ENCODE results near the gene ATG7. TPM values are rescaled to one million over a fixed set of nuclear protein-coding genes. Genes with fewer than 3 reads are reported as not detected.
A peak's percentile ranks its signal among the peaks of the same experiment; 100 is the strongest.

The ATG7 gene
- total RNA-seq, 2 donors from 2014 or later: 33.9 to 38.4 TPM

DNA sequence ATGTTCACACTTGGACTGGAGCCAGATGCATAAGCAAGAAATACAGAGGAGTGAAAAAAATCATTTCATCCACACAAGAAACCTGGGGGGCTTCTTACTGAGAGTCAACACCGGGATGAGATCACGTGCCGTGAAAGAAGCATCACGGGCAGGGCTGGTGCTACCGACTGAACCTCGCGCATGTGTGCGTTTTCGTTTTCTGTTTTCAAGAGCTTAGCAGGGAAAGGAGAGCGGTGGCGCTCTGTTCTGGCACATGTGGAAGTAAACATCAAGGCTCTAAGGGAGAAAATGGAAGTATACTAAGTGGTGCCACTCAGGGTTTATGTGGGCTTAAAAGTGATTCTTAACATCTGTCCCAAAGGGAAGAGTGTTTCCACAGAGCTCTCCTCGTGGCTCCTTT, 315.6 kb downstream of the ATG7 start:
- Histone ChIP-seq H3K4me1 (ENCODE audit: control insufficient read depth, insufficient read depth, low read length) (peaks cover 29% of the 10 kb centered on the region), H3K27ac (ENCODE audit: low read depth, low read length) (no peak overlapping the region)
- whole genome bisulfite sequencing, 2 experiments (ENCODE audit: insufficient coverage in 1 of 2, insufficient read length in 1 of 2): 93 to 95% methylated on average over 11 to 12 of the region's 12 CpGs

GRCh38 chr3:11588338-11588737, 316.1 kb downstream of the ATG7 start:
- H3K9me3 Mint-ChIP-seq: no peaks in the 10 kb centered on the region
- no peak overlapping the region for H3K4me3 Mint-ChIP-seq
- H3K27ac Mint-ChIP-seq: peak overlapping the region; percentile 24
- no peaks in the 10 kb centered on the region for H3K27me3 Mint-ChIP-seq (ENCODE audit: insufficient read depth)
- H3K4me1 Mint-ChIP-seq: peaks cover 53% of the 10 kb centered on the region
- peaks cover 32% of the 10 kb centered on the region for H3K4me1 ChIP-seq (ENCODE audit: control insufficient read depth, insufficient read depth, low read length)
- no peak overlapping the region for H3K27ac ChIP-seq (ENCODE audit: low read depth, low read length)
- peak; percentile 34 for DNase-seq
- H3K9ac ChIP-seq (ENCODE audit: extremely low read depth, low read length, poor library complexity, severe bottlenecking): no peak overlapping the region
- TF ChIP-seq, protein P1, sequence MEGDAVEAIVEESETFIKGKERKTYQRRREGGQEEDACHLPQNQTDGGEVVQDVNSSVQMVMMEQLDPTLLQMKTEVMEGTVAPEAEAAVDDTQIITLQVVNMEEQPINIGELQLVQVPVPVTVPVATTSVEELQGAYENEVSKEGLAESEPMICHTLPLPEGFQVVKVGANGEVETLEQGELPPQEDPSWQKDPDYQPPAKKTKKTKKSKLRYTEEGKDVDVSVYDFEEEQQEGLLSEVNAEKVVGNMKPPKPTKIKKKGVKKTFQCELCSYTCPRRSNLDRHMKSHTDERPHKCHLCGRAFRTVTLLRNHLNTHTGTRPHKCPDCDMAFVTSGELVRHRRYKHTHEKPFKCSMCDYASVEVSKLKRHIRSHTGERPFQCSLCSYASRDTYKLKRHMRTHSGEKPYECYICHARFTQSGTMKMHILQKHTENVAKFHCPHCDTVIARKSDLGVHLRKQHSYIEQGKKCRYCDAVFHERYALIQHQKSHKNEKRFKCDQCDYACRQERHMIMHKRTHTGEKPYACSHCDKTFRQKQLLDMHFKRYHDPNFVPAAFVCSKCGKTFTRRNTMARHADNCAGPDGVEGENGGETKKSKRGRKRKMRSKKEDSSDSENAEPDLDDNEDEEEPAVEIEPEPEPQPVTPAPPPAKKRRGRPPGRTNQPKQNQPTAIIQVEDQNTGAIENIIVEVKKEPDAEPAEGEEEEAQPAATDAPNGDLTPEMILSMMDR (conservative IDR thresholded peaks at IDR 0.05): no peak
- no peak overlapping the region for H3K4me3 ChIP-seq (ENCODE audit: low read length)
- peaks cover 6% of the 10 kb centered on the region for H3K36me3 Mint-ChIP-seq (ENCODE audit: low read depth)
- peaks cover 11% of the 10 kb centered on the region for H3K36me3 ChIP-seq (ENCODE audit: control insufficient read depth, insufficient read depth, low read length)
- no peaks in the 10 kb centered on the region for H3K9me3 ChIP-seq (ENCODE audit: control insufficient read depth, low read length)
- no peaks in the 10 kb centered on the region for H3K27me3 ChIP-seq (ENCODE audit: control insufficient read depth, insufficient read depth, low read length, poor library complexity, severe bottlenecking)
- WGBS, 2 experiments (ENCODE audit: insufficient coverage in 1 of 2, insufficient read length in 1 of 2): 95 to 100% methylated on average over 2 to 5 of the region's 5 CpGs

More for the DNA sequence above, 315.6 kb downstream of the ATG7 start:
- H3K9me3 Mint-ChIP-seq: no peaks in the 10 kb centered on the region
- no peaks in the 10 kb centered on the region for H3K27me3 Mint-ChIP-seq (ENCODE audit: insufficient read depth)
- Histone ChIP-seq H3K9ac (ENCODE audit: extremely low read depth, low read length, poor library complexity, severe bottlenecking) (no peak overlapping the region), H3K4me3 (ENCODE audit: low read length) (no peak overlapping the region), H3K36me3 (ENCODE audit: control insufficient read depth, insufficient read depth, low read length) (peaks cover 11% of the 10 kb centered on the region), H3K9me3 (ENCODE audit: control insufficient read depth, low read length) (no peaks in the 10 kb centered on the region), H3K27me3 (ENCODE audit: control insufficient read depth, insufficient read depth, low read length, poor library complexity, severe bottlenecking) (no peaks in the 10 kb centered on the region)
- peaks cover 6% of the 10 kb centered on the region for H3K36me3 Mint-ChIP-seq (ENCODE audit: low read depth)
- H3K4me3 Mint-ChIP-seq: no peak overlapping the region
- peak overlapping the region; percentile 26 for H3K27ac Mint-ChIP-seq
- peaks cover 53% of the 10 kb centered on the region for H3K4me1 Mint-ChIP-seq
- peak; percentile 27 for DNase-seq
- TF ChIP-seq, protein P1 (conservative IDR thresholded peaks at IDR 0.05): no peak

DNA sequence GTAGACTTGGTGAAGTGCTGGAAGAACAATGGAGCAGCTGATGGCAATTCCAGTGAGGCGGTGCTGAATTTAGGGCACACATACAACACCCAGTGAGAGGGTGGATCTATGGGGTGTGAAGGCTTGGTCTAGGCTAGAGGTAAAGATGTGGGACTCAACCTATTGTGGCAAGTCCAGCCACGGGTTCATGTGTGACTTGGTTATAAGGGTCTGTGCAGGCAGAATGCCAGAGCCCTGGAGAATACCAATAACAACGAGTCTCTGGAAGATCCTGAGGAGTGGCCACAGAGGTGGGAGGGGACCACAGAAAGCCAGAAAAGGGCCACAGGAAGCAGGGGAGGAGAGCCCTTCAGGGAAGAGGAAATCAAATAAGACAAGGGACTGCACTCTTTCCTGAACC, 316.6 kb downstream of the ATG7 start:
- DNase-seq: peak; percentile 34
- Histone ChIP-seq H3K9ac (ENCODE audit: extremely low read depth, low read length, poor library complexity, severe bottlenecking) (no peak overlapping the region), H3K9me3 (ENCODE audit: control insufficient read depth, low read length) (no peaks in the 10 kb centered on the region), H3K4me3 (ENCODE audit: low read length) (no peak overlapping the region), H3K27ac (ENCODE audit: low read depth, low read length) (no peak overlapping the region), H3K36me3 (ENCODE audit: control insufficient read depth, insufficient read depth, low read length) (peaks cover 11% of the 10 kb centered on the region), H3K4me1 (ENCODE audit: control insufficient read depth, insufficient read depth, low read length) (peaks cover 36% of the 10 kb centered on the region), H3K27me3 (ENCODE audit: control insufficient read depth, insufficient read depth, low read length, poor library complexity, severe bottlenecking) (no peaks in the 10 kb centered on the region)
- WGBS, 2 experiments (ENCODE audit: insufficient coverage in 1 of 2, insufficient read length in 1 of 2): 0 to 61% methylated on average over 1 to 3 of the region's 3 CpGs
- TF ChIP-seq, protein P1 (conservative IDR thresholded peaks at IDR 0.05): no peak
- Mint-ChIP-seq H3K27ac (peak overlapping the region; percentile 67), H3K9me3 (no peaks in the 10 kb centered on the region), H3K27me3 (ENCODE audit: insufficient read depth) (no peaks in the 10 kb centered on the region), H3K4me3 (no peak overlapping the region), H3K4me1 (peaks cover 53% of the 10 kb centered on the region), H3K36me3 (ENCODE audit: low read depth) (peaks cover 6% of the 10 kb centered on the region)
